Mucosa of rectum (tissue), 2 donors: ENCODE data around the gene ABCC1.

Experiments
- H3K27ac ChIP-seq, 2 donors: one replicate each; pipeline ENCODE4 v1.7.0; 2013; ENCODE audit warnings: inconsistent platforms in 2 of 2, low read depth in 2 of 2, low read length in 2 of 2
- H3K27me3 ChIP-seq, 2 donors: one replicate each; pipeline ENCODE4 v1.7.0; 2013; ENCODE audit warnings: low read length in 2 of 2; ENCODE audit not compliant: control insufficient read depth in 2 of 2, insufficient read depth in 2 of 2
- H3K36me3 ChIP-seq, 2 donors: one replicate each; pipeline ENCODE4 v1.7.0; 2013; ENCODE audit warnings: low read length in 2 of 2; ENCODE audit not compliant: control insufficient read depth in 2 of 2, insufficient read depth in 2 of 2
- H3K4me1 ChIP-seq, 2 donors: one replicate each; pipeline ENCODE4 v1.7.0; 2013; ENCODE audit warnings: low read length in 2 of 2, mild to moderate bottlenecking in 1 of 2; ENCODE audit not compliant: control insufficient read depth in 2 of 2, insufficient read depth in 2 of 2
- H3K4me3 ChIP-seq, 2 donors: one replicate each; pipeline ENCODE4 v1.7.0; 2013; ENCODE audit warnings: low read length in 2 of 2
- H3K9ac ChIP-seq, 2 donors: one replicate each; pipeline ENCODE4 v1.7.0; 2013; ENCODE audit warnings: low read length in 2 of 2, low read depth in 1 of 2, mild to moderate bottlenecking in 1 of 2
- H3K9me3 ChIP-seq, 2 donors: one replicate each; pipeline ENCODE4 v1.7.0; 2013; ENCODE audit warnings: low read length in 2 of 2; ENCODE audit not compliant: control insufficient read depth in 2 of 2
- donor health status: healthy.
- donor health status: Normal muscosa, but diverticular disease.

Gene ABCC1

GRCh38 chr16:16006650-16007049, 57.2 kb downstream of the ABCC1 start:
- H3K36me3 ChIP-seq: peaks cover 0 to 2% of the 10 kb centered on the region in 2 donors
- H3K9ac ChIP-seq: no peak overlapping the region
- no peaks in the 10 kb centered on the region for H3K4me1 ChIP-seq
- no peak overlapping the region for H3K27ac ChIP-seq
- H3K9me3 ChIP-seq: no peaks in the 10 kb centered on the region
- no peaks in the 10 kb centered on the region for H3K27me3 ChIP-seq
- H3K4me3 ChIP-seq: no peak overlapping the region

- Histone ChIP-seq H3K36me3 (peaks cover 0 to 5% of the 10 kb centered on the region in 2 donors), H3K27me3 (no peaks in the 10 kb centered on the region), H3K4me1 (no peaks in the 10 kb centered on the region), H3K9ac (no peak overlapping the region), H3K9me3 (no peaks in the 10 kb centered on the region), H3K27ac (peak overlapping the region in 1 of 2 donors; percentile 59), H3K4me3 (no peak overlapping the region)
Measured at GRCh38 chr16:16007743-16008111, 58.3 kb downstream of the ABCC1 start.

- no peaks in the 10 kb centered on the region for H3K9me3 ChIP-seq
- no peaks in the 10 kb centered on the region for H3K4me1 ChIP-seq
- H3K27me3 ChIP-seq: no peaks in the 10 kb centered on the region
- no peak overlapping the region for H3K27ac ChIP-seq
- no peak overlapping the region for H3K4me3 ChIP-seq
- H3K36me3 ChIP-seq: peaks cover 0 to 5% of the 10 kb centered on the region in 2 donors
- H3K9ac ChIP-seq: no peak overlapping the region
Measured at GRCh38 chr16:16008666-16009065, 59.2 kb downstream of the ABCC1 start.

- H3K27me3 ChIP-seq: no peaks in the 10 kb centered on the region
- no peaks in the 10 kb centered on the region for H3K4me1 ChIP-seq
- no peaks in the 10 kb centered on the region for H3K9me3 ChIP-seq
- no peak overlapping the region for H3K9ac ChIP-seq
- H3K36me3 ChIP-seq: peaks cover 0 to 7% of the 10 kb centered on the region in 2 donors
- no peak overlapping the region for H3K4me3 ChIP-seq
- H3K27ac ChIP-seq: no peak overlapping the region
Measured at GRCh38 chr16:16009401-16009800, 60.0 kb downstream of the ABCC1 start.

GRCh38 chr16:16010194-16010593, 60.8 kb downstream of the ABCC1 start:
- no peak overlapping the region for H3K9ac ChIP-seq
- H3K27me3 ChIP-seq: no peaks in the 10 kb centered on the region
- H3K9me3 ChIP-seq: no peaks in the 10 kb centered on the region
- no peak overlapping the region for H3K4me3 ChIP-seq
- peaks cover 0 to under 1% of the 10 kb centered on the region in 2 donors for H3K4me1 ChIP-seq
- H3K27ac ChIP-seq: no peak overlapping the region
- H3K36me3 ChIP-seq: peaks cover 0 to 8% of the 10 kb centered on the region in 2 donors

GRCh38 chr16:16012144-16012543, 62.7 kb downstream of the ABCC1 start:
- Histone ChIP-seq H3K27ac (no peak overlapping the region), H3K36me3 (peaks cover 5 to 14% of the 10 kb centered on the region in 2 donors), H3K27me3 (no peaks in the 10 kb centered on the region), H3K4me1 (peaks cover 0 to 2% of the 10 kb centered on the region in 2 donors), H3K9ac (no peak overlapping the region), H3K4me3 (no peak overlapping the region), H3K9me3 (no peaks in the 10 kb centered on the region)

GRCh38 chr16:16013812-16014211, 64.4 kb downstream of the ABCC1 start:
- Histone ChIP-seq H3K9me3 (no peaks in the 10 kb centered on the region), H3K27me3 (no peaks in the 10 kb centered on the region), H3K9ac (no peak overlapping the region), H3K36me3 (peaks cover 5 to 14% of the 10 kb centered on the region in 2 donors), H3K27ac (no peak overlapping the region), H3K4me1 (peaks cover 0 to 2% of the 10 kb centered on the region in 2 donors), H3K4me3 (no peak overlapping the region)

GRCh38 chr16:16014329-16015224, 65.2 kb downstream of the ABCC1 start:
- H3K9me3 ChIP-seq: no peaks in the 10 kb centered on the region
- no peaks in the 10 kb centered on the region for H3K27me3 ChIP-seq
- H3K4me1 ChIP-seq: peaks cover 0 to 2% of the 10 kb centered on the region in 2 donors
- H3K36me3 ChIP-seq: peaks cover 5 to 14% of the 10 kb centered on the region in 2 donors
- no peak overlapping the region for H3K4me3 ChIP-seq
- H3K27ac ChIP-seq: no peak overlapping the region
- H3K9ac ChIP-seq: no peak overlapping the region

- Histone ChIP-seq H3K27ac (no peak overlapping the region), H3K9me3 (no peaks in the 10 kb centered on the region), H3K4me3 (no peak overlapping the region), H3K27me3 (no peaks in the 10 kb centered on the region), H3K9ac (no peak overlapping the region), H3K36me3 (peaks cover 5 to 12% of the 10 kb centered on the region in 2 donors), H3K4me1 (peaks cover 0 to 2% of the 10 kb centered on the region in 2 donors)
Measured at GRCh38 chr16:16015849-16016248, 66.4 kb downstream of the ABCC1 start.

GRCh38 chr16:16016388-16016964, 67.1 kb downstream of the ABCC1 start:
- Histone ChIP-seq H3K4me3 (no peak overlapping the region), H3K4me1 (peaks cover 0 to 2% of the 10 kb centered on the region in 2 donors), H3K9me3 (no peaks in the 10 kb centered on the region), H3K27me3 (no peaks in the 10 kb centered on the region), H3K9ac (no peak overlapping the region), H3K36me3 (peaks cover 5 to 12% of the 10 kb centered on the region in 2 donors), H3K27ac (no peak overlapping the region)
